GM12873 (cell line): Measurements from ENCODE around the gene PIGW.

Experiments used
- CTCF ChIP-seq: IDR thresholded peaks from 2 replicates; pipeline ENCODE4 v1.5.1; 2012; ENCODE audit warnings: low read depth, mild to moderate bottlenecking, moderate library complexity, low read length, control low read depth; ENCODE audit not compliant: insufficient read depth; ENCODE audit errors: missing control alignments

The PIGW gene

GRCh38 chr17:36540696-36541095 is 5.9 kb downstream of the PIGW start:
- no peak for TF ChIP-seq CTCF

- no peak for TF ChIP-seq CTCF
Measured at GRCh38 chr17:36542755-36543154, 8.0 kb downstream of the PIGW start.

- peak; percentile 11 for TF ChIP-seq CTCF
Measured at GRCh38 chr17:36544044-36544306, 9.2 kb downstream of the PIGW start.

GRCh38 chr17:36544307-36545076 is 9.7 kb downstream of the PIGW start, which contains the start of gene GGNBP2:
Gene GGNBP2 (plus strand): TSS chr17:36544919. CDS start chr17:36545725, 806 bp downstream.
- TF ChIP-seq CTCF: no peak

GRCh38 chr17:36545077-36545464 is 10.3 kb downstream of the PIGW start:
- TF ChIP-seq CTCF: no peak

- TF ChIP-seq CTCF: peak; percentile 18
Measured at GRCh38 chr17:36545465-36546417, 11.0 kb downstream of the PIGW start.

GRCh38 chr17:36546418-36547093 is 11.8 kb downstream of the PIGW start:
- no peak for TF ChIP-seq CTCF
